Adrenal gland (tissue), 12 donors: ENCODE data around the gene AFF1. TPM values are rescaled to one million over a fixed set of nuclear protein-coding genes. Genes with fewer than 3 reads are reported as not detected.

Experiments
- DNase-seq, 7 donors: peaks; one replicate each; pipeline ENCODE4 v3.0.0-alpha.2; 2019 to 2020
- H3K27ac ChIP-seq, 5 donors: fragments of 200-600 bp; sonication (generic) in 4 of 5; 1 replicate in 3 of 5; 2 replicates in 2 of 5; pipeline versions ENCODE4 v1.5.1 to v1.8.0; 2016 to 2020; ENCODE audit warnings: mild to moderate bottlenecking in 1 of 5
- H3K27me3 ChIP-seq: fragments of 200-600 bp; 2 replicates; pipeline ENCODE4 v1.8.0; 2021
- H3K36me3 ChIP-seq, 2 donors: fragments of 200-600 bp; replicated peaks in 1 of 2; 1 replicate in 1 of 2; 2 replicates in 1 of 2; pipeline versions ENCODE4 v1.5.1 to v1.8.0; 2018 to 2022
- H3K4me1 ChIP-seq, 2 donors: fragments of 200-600 bp; replicated peaks in 1 of 2; 1 replicate in 1 of 2; 2 replicates in 1 of 2; pipeline versions ENCODE4 v1.5.1 to v1.8.0; 2018 to 2021
- H3K4me3 ChIP-seq, 4 donors: fragments of 200-600 bp; sonication (generic) in 3 of 4; one replicate each; pipeline ENCODE4 v1.5.1; 2016 to 2018
- H3K9me3 ChIP-seq, 3 donors: fragments of 200-600 bp; sonication (generic) in 1 of 3; replicated peaks in 1 of 3; 1 replicate in 2 of 3; 2 replicates in 1 of 3; pipeline versions ENCODE4 v1.5.1 to v1.8.0; 2016 to 2021
- CTCF ChIP-seq, 6 experiments: fragments of 450-650 bp in 4 of 6; fragments of 200-600 bp in 2 of 6; sonication (generic) in 1 of 6; IDR thresholded peaks; 1 replicate in 5 of 6; 2 replicates in 1 of 6; pipeline versions ENCODE4 v1.5.1 to v1.8.0; 2016 to 2021; ENCODE audit warnings: antibody characterized with exemption in 6 of 6, mild to moderate bottlenecking in 2 of 6, moderate library complexity in 1 of 6
- POLR2A ChIP-seq, 2 donors: fragments of 450-650 bp; IDR thresholded peaks; one replicate each; pipeline ENCODE4 v1.6.1; 2017; ENCODE audit warnings: antibody characterized with exemption in 2 of 2, mild to moderate bottlenecking in 2 of 2, moderate library complexity in 1 of 2
- WGBS, 4 donors: extraction: QIAGEN DNeasy Blood & Tissue Kit in 2 of 4; methylation state at CpG; one replicate each; pipeline versions ENCODE4 v1.1.5 to v1.1.7; 2013 to 2017; 5-methylcytosine and 5-hydroxymethylcytosine counted together
- intact Hi-C, 2 donors: fragments of 100-400 bp; cut with DNase I; formaldehyde crosslinking; loops; one replicate each; pipeline versions ENCODE4 v1.14.1 to v1.15.0; 2022 to 2023
- polyA plus RNA-seq, 3 donors: library from polyadenylated mRNA; stranded (reverse); fragments of 200-250 nt in 2 of 3; fragments of 350-450 nt in 1 of 3; fragmentation: Illumina TruSeq in 1 of 3; extraction: RNeasy Lipid Tissue Mini Kit (QIAGEN cat#74804) in 1 of 3; gene quantifications; one replicate each; pipeline ENCODE4 v1.2.3, GENCODE V29; 2013 to 2014
- total RNA-seq, 9 donors: library from RNA; depleted of rRNA in 4 of 9; stranded (reverse); fragments of >200 nt in 4 of 9; fragments of 120-200 nt in 1 of 9; fragmentation: NEBNext Ultra II Directional in 1 of 9; extraction: Animal tissue kit (Norgen Biotek cat#: 25700) in 1 of 9; gene quantifications; one replicate each; pipeline versions ENCODE4 v1.1.0 to v1.2.4, GENCODE V29; 2013 to 2023
- donor health status: healthy with polysubstance abuse.
- donor health status: Bipolar disorder and iron deficiency.
- donor health status: DM: yes; HTN: yes; CAD: no.
- donor health status: DM: no; HTN: no; CAD: no.
- donor health status: DM: no; HTN: no; CAD: no.
- donor health status: DM: yes; HTN: yes; CAD: no.

The AFF1 gene
- total and polyA plus RNA-seq, 12 donors = 9.9 to 109 (median 52.3) TPM

DNA sequence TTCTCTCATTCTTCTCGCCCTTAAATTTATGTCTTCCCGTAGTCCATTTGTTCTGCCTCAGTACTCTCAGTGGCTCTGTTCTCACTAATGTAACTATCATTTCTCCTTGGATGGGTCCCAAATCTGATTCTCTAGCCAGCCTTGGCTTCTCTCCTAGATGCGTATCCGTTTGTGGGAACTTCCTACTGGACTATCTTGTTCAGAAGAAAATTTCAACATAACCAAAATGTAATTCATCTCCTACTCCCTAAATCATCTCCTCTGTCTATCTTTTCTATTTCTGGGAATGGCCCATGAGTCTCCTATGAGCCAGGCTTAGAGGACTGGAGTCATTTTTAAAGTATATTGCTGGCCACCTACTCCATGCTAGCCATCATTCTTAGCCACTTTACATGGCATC, 38.2 kb upstream of the AFF1 start:
- 32 to 44% (median 37%) methylated on average over 4 of the region's 4 CpGs for WGBS, 4 donors
- H3K27ac ChIP-seq = peak overlapping the region in 2 of 5 donors; percentile 33 to 57
- no peaks in the 10 kb centered on the region for H3K9me3 ChIP-seq
- H3K27me3 ChIP-seq = no peaks in the 10 kb centered on the region
- DNase-seq = peak in 5 of 7 donors; percentile 55 to 75 (median 70)
- intact Hi-C loops = no loop called here
- no peak for TF ChIP-seq CTCF (IDR thresholded peaks at IDR 0.05)
- TF ChIP-seq POLR2A (IDR thresholded peaks at IDR 0.05) = no peak
- no peaks in the 10 kb centered on the region for H3K36me3 ChIP-seq
- H3K4me1 ChIP-seq = peaks cover 3 to 12% of the 10 kb centered on the region in 2 donors
- no peak overlapping the region for H3K4me3 ChIP-seq

DNA sequence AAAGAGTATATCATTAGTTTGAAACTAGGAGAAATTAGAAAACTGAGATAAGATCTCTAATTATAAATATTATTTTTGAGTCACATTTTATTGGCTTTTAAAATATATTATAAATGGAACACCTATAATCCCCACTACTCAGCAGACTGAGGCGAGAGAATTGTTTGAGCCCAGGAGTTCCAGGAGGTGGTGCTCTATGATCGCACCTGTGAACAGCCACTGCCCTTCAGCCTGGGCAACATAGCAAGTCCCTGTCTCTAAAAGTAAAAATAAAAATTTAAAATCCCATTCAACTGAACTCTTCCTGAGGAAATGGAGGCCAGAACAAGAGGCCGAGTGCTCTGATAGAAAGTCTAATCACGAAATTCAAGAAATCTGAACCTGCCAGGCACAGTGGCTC, 36.2 kb upstream of the AFF1 start:
- intact Hi-C loops = no loop called here
- 86 to 93% (median 87%) methylated on average over 4 of the region's 4 CpGs for WGBS, 4 donors
- TF ChIP-seq POLR2A (IDR thresholded peaks at IDR 0.05) (no peak), CTCF (IDR thresholded peaks at IDR 0.05) (peak in 4 of 6 experiments; percentile 9 to 26 (median 18))

DNA sequence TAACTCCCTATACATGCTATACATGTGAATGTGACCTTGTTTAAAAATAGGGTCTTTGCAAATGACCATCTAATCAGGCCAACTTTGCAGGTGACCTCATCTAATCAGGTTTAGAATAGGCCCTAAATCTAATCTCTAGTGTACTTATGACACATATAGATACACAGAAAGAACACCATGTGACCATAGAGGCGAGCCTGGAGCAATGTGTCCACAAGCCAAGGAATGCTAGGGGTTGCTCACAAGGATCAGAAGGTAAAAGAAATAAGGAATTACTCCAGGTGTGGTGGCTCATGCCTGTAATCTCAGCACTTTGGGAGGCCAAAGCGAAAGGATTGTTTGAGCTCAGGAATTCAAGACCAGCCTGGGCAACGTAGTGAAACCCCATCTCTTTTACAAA, 32.9 kb upstream of the AFF1 start:
- Histone ChIP-seq H3K27ac (no peak overlapping the region), H3K4me1 (peaks cover 0 to 2% of the 10 kb centered on the region in 2 donors), H3K4me3 (no peak overlapping the region), H3K27me3 (no peaks in the 10 kb centered on the region), H3K9me3 (no peaks in the 10 kb centered on the region), H3K36me3 (no peaks in the 10 kb centered on the region)
- no peak for DNase-seq
- WGBS, 4 donors = 92 to 100% (median 98%) methylated on average over 3 of the region's 3 CpGs
- intact Hi-C loops = loop anchor here in 1 of 2 donors (10.0 kb wide), 1 partner anchor 333 kb away; no protein-coding TSS in a partner anchor
- no peak for TF ChIP-seq CTCF (IDR thresholded peaks at IDR 0.05)
- no peak for TF ChIP-seq POLR2A (IDR thresholded peaks at IDR 0.05)

More for the DNA sequence above, 36.2 kb upstream of the AFF1 start:
- peaks cover 0 to 9% of the 10 kb centered on the region in 2 donors for H3K4me1 ChIP-seq
- H3K9me3 ChIP-seq = no peaks in the 10 kb centered on the region
- H3K4me3 ChIP-seq = no peak overlapping the region
- DNase-seq = peak in 1 of 7 donors; percentile 28
- H3K36me3 ChIP-seq = no peaks in the 10 kb centered on the region
- no peak overlapping the region for H3K27ac ChIP-seq
- H3K27me3 ChIP-seq = no peaks in the 10 kb centered on the region

DNA sequence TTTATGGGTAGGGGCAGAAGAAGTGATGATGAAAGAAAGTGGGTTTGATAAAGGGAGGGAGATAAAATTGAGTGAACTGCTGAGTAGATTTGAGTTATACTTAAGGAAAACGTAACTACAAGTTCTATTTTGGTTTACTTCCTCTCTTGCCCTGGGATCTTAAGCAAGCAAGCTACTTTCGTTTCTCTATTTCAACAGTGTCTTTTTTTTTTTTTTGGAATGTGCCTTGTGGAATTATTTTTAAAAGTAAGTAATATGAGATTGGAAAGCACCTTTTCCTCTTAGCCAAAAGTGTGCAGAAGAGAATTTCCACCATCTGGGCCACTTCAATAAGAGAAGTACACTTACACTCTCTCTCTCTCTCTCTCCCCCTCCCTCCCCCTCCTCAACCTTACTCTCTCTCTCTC, 26.6 kb upstream of the AFF1 start:
- Histone ChIP-seq H3K27me3 (no peaks in the 10 kb centered on the region), H3K27ac (peak overlapping the region in 1 of 5 donors; percentile 73), H3K9me3 (no peaks in the 10 kb centered on the region), H3K36me3 (no peaks in the 10 kb centered on the region), H3K4me3 (no peak overlapping the region), H3K4me1 (peaks cover 0 to 6% of the 10 kb centered on the region in 2 donors)
- WGBS, 4 donors = 24 to 55% (median 34%) methylated on average over 2 of the region's 2 CpGs
- no peak for TF ChIP-seq POLR2A (IDR thresholded peaks at IDR 0.05)
- no peak for TF ChIP-seq CTCF (IDR thresholded peaks at IDR 0.05)
- DNase-seq = no peak
- intact Hi-C loops = loop anchor here in 1 of 2 donors (10.0 kb wide), 1 partner anchor 327 kb away; no protein-coding TSS in a partner anchor
